SIG-M5 treated with dmso at 0.1 percent for 504 hours (cell line): ENCODE measurements around the gene PDAP1.
"Not testable (repeated sequence)": the region's sequence is repeated elsewhere in the genome, so short reads cannot be mapped to it uniquely, and the experiment has no call there.

Experiments used
- DNase-seq: peaks from one replicate; lab custom pipeline; 2025; ENCODE audit not compliant: unreplicated experiment; lab: John Stamatoyannopoulos, UW

The PDAP1 gene

GRCh38 chr7:99355098-99355497 is 53.3 kb downstream of the PDAP1 start:
- no peak for DNase-seq

- no peak for DNase-seq
Observed at GRCh38 chr7:99352247-99352646, 56.1 kb downstream of the PDAP1 start.

DNA sequence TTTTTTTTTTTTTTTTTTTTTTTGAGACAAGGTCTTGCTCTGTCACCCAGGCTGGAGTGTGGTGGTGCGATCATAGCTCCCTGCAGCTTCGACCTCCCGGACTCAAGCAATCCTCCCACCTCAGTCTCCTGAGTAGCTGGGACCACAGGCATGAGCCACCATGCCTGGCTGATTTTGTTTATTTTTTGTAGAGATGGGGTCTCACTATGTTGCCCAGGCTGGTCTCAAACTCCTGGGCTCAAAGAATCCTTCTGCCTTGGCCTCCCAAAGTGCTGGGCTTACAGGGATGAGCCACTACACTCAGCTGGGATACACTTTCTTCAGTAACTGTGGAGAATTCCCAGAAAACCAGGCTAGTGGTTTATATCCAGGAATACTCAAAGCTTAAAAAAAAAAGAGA is 57.8 kb downstream of the PDAP1 start:
- DNase-seq, result not testable (repeated sequence)
